NCI-H1048 (cell line): Measurements from ENCODE around the gene UBP1.
"Not testable (repeated sequence)": the region's sequence is repeated elsewhere in the genome, so short reads cannot be mapped to it uniquely, and the experiment has no call there.

Source experiments
- DNase-seq: peaks from one replicate; lab custom pipeline; 2025; lab: John Stamatoyannopoulos, UW

The UBP1 gene

GRCh38 chr3:33440328-33441224, at the start of gene UBP1:
UBP1 (minus strand) TSS chr3:33440405; CDS start chr3:33439848, 557 bp downstream.
- peak; percentile 99 for DNase-seq

- DNase-seq: no peak
Observed at GRCh38 chr3:33488683-33489082, 48.5 kb upstream of the UBP1 start.

- no peak for DNase-seq
Observed at GRCh38 chr3:33488246-33488645, 48.0 kb upstream of the UBP1 start.

- DNase-seq: no peak
Observed at GRCh38 chr3:33482111-33482521, 41.9 kb upstream of the UBP1 start.

- DNase-seq: no peak
Observed at GRCh38 chr3:33474896-33475295, 34.7 kb upstream of the UBP1 start.

GRCh38 chr3:33473813-33474212, 33.6 kb upstream of the UBP1 start:
- DNase-seq: no peak

- no peak for DNase-seq
Observed at GRCh38 chr3:33467786-33468185, 27.6 kb upstream of the UBP1 start.

GRCh38 chr3:33461097-33461496, 20.9 kb upstream of the UBP1 start:
- no peak for DNase-seq

GRCh38 chr3:33459577-33459976, 19.4 kb upstream of the UBP1 start:
- not testable (repeated sequence) for DNase-seq

- no peak for DNase-seq
Observed at GRCh38 chr3:33458446-33458845, 18.2 kb upstream of the UBP1 start.

- no peak for DNase-seq
Observed at GRCh38 chr3:33456756-33457155, 16.6 kb upstream of the UBP1 start.

GRCh38 chr3:33453331-33453761, 13.1 kb upstream of the UBP1 start:
- no peak for DNase-seq

- not testable (repeated sequence) for DNase-seq
Observed at GRCh38 chr3:33451994-33452393, 11.8 kb upstream of the UBP1 start.

GRCh38 chr3:33447958-33448357, 7.8 kb upstream of the UBP1 start:
- DNase-seq: no peak

- not testable (repeated sequence) for DNase-seq
Observed at GRCh38 chr3:33447256-33447625, 7.0 kb upstream of the UBP1 start.

GRCh38 chr3:33442190-33442589, 2.0 kb upstream of the UBP1 start:
- DNase-seq: no peak

- no peak for DNase-seq
Observed at GRCh38 chr3:33441225-33441976, 1.2 kb upstream of the UBP1 start.

GRCh38 chr3:33439546-33440327, 468 bp downstream of the UBP1 start:
- no peak for DNase-seq

- no peak for DNase-seq
Observed at GRCh38 chr3:33438881-33439545, 1.2 kb downstream of the UBP1 start.

- DNase-seq: no peak
Observed at GRCh38 chr3:33438284-33438668, 1.9 kb downstream of the UBP1 start.

GRCh38 chr3:33437556-33438283, 2.5 kb downstream of the UBP1 start:
- DNase-seq: no peak
